BLaER1 treated with 17β-estradiol and CSF1 and Interleukin-3, amounts not matched to agents 10 nM and 100 nM (cell line): ENCODE measurements around the gene PLEKHA6.

ENCODE experiments used
- H3K27ac ChIP-seq, 11 experiments: shearing (Covaris generic); formaldehyde crosslinking; 2 replicates each; pipeline ENCODE4 v1.8.1; 2022
- H3K27me3 ChIP-seq, 11 experiments: shearing (Covaris generic); formaldehyde crosslinking; 2 replicates each; pipeline ENCODE4 v1.8.1; 2022
- H3K36me3 ChIP-seq, 11 experiments: shearing (Covaris generic); formaldehyde crosslinking; 2 replicates each; pipeline ENCODE4 v1.8.1; 2022
- H3K4me1 ChIP-seq, 10 experiments: shearing (Covaris generic); formaldehyde crosslinking; 2 replicates each; pipeline ENCODE4 v1.8.1; 2022
- H3K4me2 ChIP-seq, 11 experiments: shearing (Covaris generic); formaldehyde crosslinking; 2 replicates each; pipeline ENCODE4 v1.8.1; 2022
- H3K4me3 ChIP-seq, 10 experiments: shearing (Covaris generic); formaldehyde crosslinking; 2 replicates each; pipeline ENCODE4 v1.8.1; 2022
- H3K9ac ChIP-seq, 11 experiments: shearing (Covaris generic); formaldehyde crosslinking; 2 replicates each; pipeline ENCODE4 v1.8.1; 2022
- H3K9me3 ChIP-seq, 11 experiments: shearing (Covaris generic); formaldehyde crosslinking; replicated peaks in 1 of 11; 2 replicates each; pipeline ENCODE4 v1.8.1; 2022
- H4K20me1 ChIP-seq, 11 experiments: shearing (Covaris generic); formaldehyde crosslinking; 2 replicates each; pipeline ENCODE4 v1.8.1; 2022
- Cebpa-rat ChIP-seq, 11 experiments: shearing (Covaris generic); IDR thresholded peaks; 2 replicates each; pipeline ENCODE4 v1.8.1; 2022

The PLEKHA6 gene

GRCh38 chr1:204402391-204402790, 42.7 kb upstream of the PLEKHA6 start:
- Histone ChIP-seq H3K36me3 (peaks cover 89 to 98% (median 94%) of the 10 kb centered on the region in 11 experiments), H3K9me3 (no peaks in the 10 kb centered on the region), H3K4me1 (peaks cover 11 to 31% (median 20%) of the 10 kb centered on the region in 10 experiments), H4K20me1 (peaks cover 65 to 98% (median 90%) of the 10 kb centered on the region in 11 experiments), H3K4me2 (no peak overlapping the region), H3K4me3 (no peak overlapping the region), H3K27me3 (no peaks in the 10 kb centered on the region), H3K9ac (no peak overlapping the region), H3K27ac (no peak overlapping the region)
- TF ChIP-seq Cebpa-rat (IDR thresholded peaks at IDR 0.05), result no peak

DNA sequence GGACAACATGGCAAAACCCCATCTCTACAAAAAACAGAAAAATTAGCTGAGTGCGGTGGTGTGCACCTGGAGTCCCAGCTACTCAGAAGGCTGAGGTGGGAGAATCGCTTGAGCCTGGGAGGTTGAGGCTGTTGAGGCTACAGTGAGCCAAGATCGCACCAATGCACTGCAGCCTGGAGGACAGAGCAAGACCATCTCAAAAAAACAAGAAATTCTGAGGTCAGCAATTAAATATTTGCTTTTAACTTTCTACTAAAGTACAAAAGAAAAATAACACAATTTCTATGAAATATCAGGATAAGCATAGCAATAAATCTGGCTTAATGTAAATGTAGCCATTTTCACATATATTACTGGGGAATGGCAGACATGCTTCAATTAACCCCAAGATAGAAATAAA, 42.0 kb upstream of the PLEKHA6 start:
- Histone ChIP-seq H3K27ac (no peak overlapping the region), H3K4me2 (no peak overlapping the region), H3K9me3 (no peaks in the 10 kb centered on the region), H3K4me1 (peaks cover 11 to 28% (median 19%) of the 10 kb centered on the region in 10 experiments), H3K36me3 (peaks cover 93 to 100% (median 96%) of the 10 kb centered on the region in 11 experiments), H3K9ac (0 out of 22 replicates have a peak overlapping the region, but pooled peaks of 1 of the 11 experiments have one; percentile 35), H4K20me1 (peaks cover 59 to 91% (median 83%) of the 10 kb centered on the region in 11 experiments), H3K4me3 (no peak overlapping the region), H3K27me3 (no peaks in the 10 kb centered on the region)
- no peak for TF ChIP-seq Cebpa-rat (IDR thresholded peaks at IDR 0.05)

- 0 out of 22 replicates have a peak overlapping the region, but pooled peaks of 2 of the 11 experiments have one; percentile 25 to 38 for H3K9ac ChIP-seq
- H3K4me2 ChIP-seq, result no peak overlapping the region
- peaks cover 5 to 21% (median 12%) of the 10 kb centered on the region in 10 experiments for H3K4me1 ChIP-seq
- H3K9me3 ChIP-seq, result peaks cover 0 to 4% (median 0%) of the 10 kb centered on the region in 11 experiments; a peak in 2 of 22 replicates
- H3K4me3 ChIP-seq, result no peak overlapping the region
- H4K20me1 ChIP-seq, result peaks cover 51 to 84% (median 76%) of the 10 kb centered on the region in 11 experiments
- H3K36me3 ChIP-seq, result peaks cover 86 to 100% (median 96%) of the 10 kb centered on the region in 11 experiments
- no peaks in the 10 kb centered on the region for H3K27me3 ChIP-seq
- no peak overlapping the region for H3K27ac ChIP-seq
- no peak for TF ChIP-seq Cebpa-rat (IDR thresholded peaks at IDR 0.05)
Measured at GRCh38 chr1:204400882-204401510, 41.3 kb upstream of the PLEKHA6 start.

GRCh38 chr1:204398197-204399125, 38.7 kb upstream of the PLEKHA6 start:
- H3K9ac ChIP-seq, result no peak overlapping the region
- no peak for TF ChIP-seq Cebpa-rat (IDR thresholded peaks at IDR 0.05)
- H3K9me3 ChIP-seq, result peaks cover 0 to 10% (median 0%) of the 10 kb centered on the region in 11 experiments; a peak in 2 of 22 replicates
- peaks cover 26 to 58% (median 50%) of the 10 kb centered on the region in 11 experiments; a peak in 21 of 22 replicates for H4K20me1 ChIP-seq
- H3K27ac ChIP-seq, result no peak overlapping the region
- no peaks in the 10 kb centered on the region; a peak in 1 of 20 replicates for H3K4me1 ChIP-seq
- H3K4me3 ChIP-seq, result no peak overlapping the region
- peaks cover 61 to 84% (median 73%) of the 10 kb centered on the region in 11 experiments for H3K36me3 ChIP-seq
- no peaks in the 10 kb centered on the region for H3K27me3 ChIP-seq
- no peak overlapping the region for H3K4me2 ChIP-seq

DNA sequence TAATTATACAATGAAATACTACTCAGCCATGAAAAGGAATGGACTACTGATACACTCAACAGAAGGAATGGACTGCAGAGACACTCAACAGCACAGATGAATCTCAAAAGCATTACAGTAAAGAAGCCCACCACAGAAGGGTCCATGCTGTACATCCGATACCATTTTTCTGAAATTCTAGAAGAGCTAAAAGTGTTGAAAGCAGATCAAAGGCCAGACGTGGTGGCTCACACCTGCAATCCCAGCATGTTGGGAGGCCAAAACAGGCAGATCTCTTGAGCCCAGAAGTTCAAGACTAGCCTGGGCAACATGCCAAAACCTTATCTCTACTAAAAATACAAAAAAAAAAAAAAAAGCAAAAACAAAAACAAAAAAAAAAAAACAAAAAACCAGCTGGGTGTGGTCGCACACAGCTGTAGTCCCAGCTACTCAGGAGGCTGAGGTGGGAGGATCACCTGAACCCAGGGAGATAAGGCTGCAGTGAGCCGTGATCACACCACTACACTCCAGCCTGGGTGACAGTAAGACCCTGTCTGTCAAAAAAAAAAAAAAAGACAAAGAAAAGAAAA, 36.4 kb upstream of the PLEKHA6 start:
- Histone ChIP-seq H3K36me3 (peaks cover 40 to 61% (median 53%) of the 10 kb centered on the region in 11 experiments), H3K27me3 (no peaks in the 10 kb centered on the region), H3K4me2 (no peak overlapping the region), H4K20me1 (peaks cover 5 to 35% (median 27%) of the 10 kb centered on the region in 11 experiments; a peak in 19 of 22 replicates), H3K9ac (no peak overlapping the region), H3K4me1 (no peaks in the 10 kb centered on the region), H3K27ac (no peak overlapping the region), H3K9me3 (peaks cover 0 to 10% (median 0%) of the 10 kb centered on the region in 11 experiments; a peak in 4 of 22 replicates), H3K4me3 (no peak overlapping the region)
- TF ChIP-seq Cebpa-rat (IDR thresholded peaks at IDR 0.05), result no peak

GRCh38 chr1:204391629-204392028, 31.9 kb upstream of the PLEKHA6 start:
- TF ChIP-seq Cebpa-rat (IDR thresholded peaks at IDR 0.05), result no peak
- no peaks in the 10 kb centered on the region for H4K20me1 ChIP-seq

DNA sequence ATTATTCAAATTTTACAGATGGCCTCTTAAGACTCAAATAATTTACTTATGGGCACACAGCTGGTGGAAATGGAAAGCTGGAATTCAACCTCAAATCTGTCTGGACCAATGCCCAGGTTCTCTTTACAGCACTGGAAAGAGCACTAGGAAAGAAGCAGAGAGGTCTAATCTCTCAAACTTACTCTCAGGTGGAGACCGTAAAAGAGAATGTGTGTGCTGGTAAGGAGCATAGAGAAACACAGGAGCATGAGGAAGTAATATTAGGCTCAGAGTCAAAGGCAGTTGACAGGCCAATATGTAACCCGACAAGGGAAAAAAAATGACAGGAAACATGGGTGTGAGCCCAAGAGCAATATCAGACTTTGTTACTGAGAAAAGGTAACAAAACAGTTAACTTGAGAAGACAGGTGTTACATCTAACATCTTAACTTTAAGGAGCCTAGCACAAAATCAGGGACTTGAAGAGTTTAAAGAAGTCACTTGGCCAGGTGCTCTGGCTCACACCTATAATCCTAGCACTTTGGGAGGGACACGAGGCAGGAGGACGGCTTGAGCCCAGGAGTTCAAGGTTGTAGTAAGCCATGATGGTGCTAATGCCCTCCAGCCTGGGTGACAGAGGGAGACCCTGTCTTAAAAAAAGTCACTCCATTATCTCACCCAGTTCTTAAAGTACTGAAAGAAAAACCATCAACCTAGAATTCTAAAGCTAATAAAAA, 31.2 kb upstream of the PLEKHA6 start:
- no peak overlapping the region for H3K9ac ChIP-seq

More at GRCh38 chr1:204391629-204392028, 31.9 kb upstream of the PLEKHA6 start:
- Histone ChIP-seq H3K36me3 (peaks cover 0 to 16% (median 9%) of the 10 kb centered on the region in 11 experiments; a peak in 17 of 22 replicates), H3K4me1 (no peaks in the 10 kb centered on the region), H3K4me3 (no peak overlapping the region), H3K4me2 (no peak overlapping the region), H3K27me3 (no peaks in the 10 kb centered on the region), H3K27ac (no peak overlapping the region), H3K9ac (no peak overlapping the region), H3K9me3 (peaks cover 0 to 10% (median 0%) of the 10 kb centered on the region in 11 experiments; a peak in 4 of 22 replicates)

DNA sequence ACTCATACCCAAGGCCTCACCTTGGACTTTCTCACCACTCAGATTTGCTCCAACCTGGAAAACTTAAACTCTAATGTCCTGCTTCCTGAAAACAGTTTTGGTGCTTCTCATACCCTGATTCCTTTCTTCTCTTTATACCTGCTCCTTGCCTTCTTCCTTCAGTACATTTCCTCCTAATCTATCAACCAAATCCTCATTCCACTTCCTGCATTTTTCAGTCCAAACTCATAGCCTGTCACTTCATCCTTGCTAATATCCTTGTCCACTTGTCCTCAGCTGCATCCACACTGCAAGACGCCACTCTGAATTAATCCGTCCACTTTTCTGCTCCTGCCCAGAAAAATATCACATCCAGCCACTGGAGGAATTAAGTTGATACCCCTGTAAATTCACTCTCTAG, 26.0 kb upstream of the PLEKHA6 start:
- Histone ChIP-seq H3K9me3 (no peaks in the 10 kb centered on the region), H3K27ac (no peak overlapping the region), H3K4me1 (peaks cover 8 to 17% (median 14%) of the 10 kb centered on the region in 10 experiments), H3K4me2 (no peak overlapping the region), H3K27me3 (0 out of 22 replicates have a peak, but pooled peaks cover 0 to under 1% (median 0%) of the 10 kb centered on the region in 11 experiments), H3K4me3 (no peak overlapping the region), H3K9ac (no peak overlapping the region), H3K36me3 (no peaks in the 10 kb centered on the region), H4K20me1 (no peaks in the 10 kb centered on the region)
- no peak for TF ChIP-seq Cebpa-rat (IDR thresholded peaks at IDR 0.05)

More for the DNA sequence above, 31.2 kb upstream of the PLEKHA6 start:
- Histone ChIP-seq H3K27me3 (no peaks in the 10 kb centered on the region), H3K4me1 (no peaks in the 10 kb centered on the region), H3K4me2 (no peak overlapping the region), H3K9me3 (peaks cover 0 to 5% (median 0%) of the 10 kb centered on the region in 11 experiments; a peak in 4 of 22 replicates), H4K20me1 (no peaks in the 10 kb centered on the region), H3K36me3 (peaks cover 0 to 9% (median 2%) of the 10 kb centered on the region in 11 experiments; a peak in 15 of 22 replicates), H3K27ac (no peak overlapping the region), H3K4me3 (no peak overlapping the region)
- TF ChIP-seq Cebpa-rat (IDR thresholded peaks at IDR 0.05), result no peak
